ENCODE measurements around the gene DLK2.
"Not testable (repeated sequence)": the region's sequence is repeated elsewhere in the genome, so short reads cannot be mapped to it uniquely, and the experiment has no call there.

The DLK2 gene

DNA sequence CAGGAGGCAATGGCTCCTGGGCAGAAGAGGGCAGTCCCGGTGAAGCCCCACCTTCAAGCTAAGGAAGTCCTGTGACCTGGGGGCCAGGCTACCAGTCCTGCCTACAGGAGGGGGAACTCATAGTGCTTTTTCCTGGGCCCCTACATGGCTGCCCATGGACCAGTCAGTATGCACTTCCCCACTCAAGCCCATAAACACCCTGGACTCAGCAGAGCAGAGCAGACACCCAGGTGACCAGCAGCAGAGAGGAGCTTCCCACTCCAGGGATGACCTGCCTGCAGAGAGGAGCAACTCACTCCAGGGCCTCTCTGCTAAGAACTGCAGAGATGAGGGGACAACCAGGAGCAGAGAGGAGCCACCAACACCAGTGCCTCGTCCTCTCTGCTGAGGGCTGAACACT is 42.3 kb downstream of the DLK2 start:
- H3K4me3 Mint-ChIP-seq = no peak overlapping the region
- H3K27ac Mint-ChIP-seq = no peak overlapping the region
- no peaks in the 10 kb centered on the region for H3K4me1 Mint-ChIP-seq
- no peak for ATAC-seq (replicated peaks)
- peaks cover 21 to 34% of the 10 kb centered on the region in 2 donors for H3K27me3 Mint-ChIP-seq
- peaks cover 0 to 6% of the 10 kb centered on the region in 2 donors for H3K9me3 Mint-ChIP-seq
- DNase-seq = no peak
- H3K36me3 Mint-ChIP-seq = peaks cover 3 to 7% of the 10 kb centered on the region in 2 donors

DNA sequence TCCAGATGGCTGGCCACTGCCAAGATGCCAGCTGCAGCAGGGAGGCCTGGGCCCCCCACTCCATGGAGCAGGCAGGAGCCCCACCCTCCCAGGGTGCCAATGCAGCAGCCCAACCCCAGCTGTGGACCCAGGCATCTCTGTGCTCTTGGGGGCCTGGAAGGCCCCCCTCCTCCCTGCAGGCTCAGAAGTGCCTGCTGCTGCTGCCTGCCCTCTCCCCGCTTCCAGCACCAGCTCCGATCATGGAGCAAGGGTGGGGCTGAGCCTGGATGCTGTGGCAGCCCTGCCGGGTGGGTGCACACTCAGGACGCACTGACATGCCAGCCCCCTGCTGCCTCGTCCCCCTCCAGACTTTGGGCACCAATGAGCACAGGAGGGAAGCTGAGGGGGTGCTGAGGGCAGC is 42.8 kb downstream of the DLK2 start:
- Mint-ChIP-seq H3K4me3 (no peak overlapping the region), H3K27me3 (peaks cover 22 to 35% of the 10 kb centered on the region in 2 donors), H3K9me3 (peaks cover 0 to 6% of the 10 kb centered on the region in 2 donors), H3K36me3 (peaks cover 3 to 7% of the 10 kb centered on the region in 2 donors), H3K4me1 (no peaks in the 10 kb centered on the region), H3K27ac (no peak overlapping the region)
- DNase-seq = no peak
- ATAC-seq (replicated peaks) = no peak

DNA sequence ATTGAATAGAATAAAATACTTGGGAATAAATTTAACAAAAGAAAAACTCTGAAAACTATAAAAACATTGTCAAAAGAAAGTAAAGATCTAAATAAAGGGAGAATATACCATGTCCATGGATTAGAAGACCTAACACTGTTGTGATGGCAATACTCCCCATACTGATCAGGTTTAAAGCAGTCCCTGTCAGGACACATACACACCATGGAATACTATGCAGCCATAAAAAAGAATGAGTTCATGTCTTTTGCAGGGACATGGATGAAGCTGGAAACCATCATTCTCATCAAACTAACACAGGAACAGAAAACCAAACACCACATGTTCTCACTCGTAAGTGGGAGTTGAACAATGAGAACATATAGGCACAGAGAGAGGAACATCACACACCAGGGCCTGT is 44.6 kb downstream of the DLK2 start:
- not testable (repeated sequence) for DNase-seq; H3K9me3 Mint-ChIP-seq; ATAC-seq (replicated peaks); H3K27ac Mint-ChIP-seq; H3K4me1 Mint-ChIP-seq; H3K4me3 Mint-ChIP-seq; H3K36me3 Mint-ChIP-seq
- peaks cover 29 to 39% of the 10 kb centered on the region in 2 donors for H3K27me3 Mint-ChIP-seq

DNA sequence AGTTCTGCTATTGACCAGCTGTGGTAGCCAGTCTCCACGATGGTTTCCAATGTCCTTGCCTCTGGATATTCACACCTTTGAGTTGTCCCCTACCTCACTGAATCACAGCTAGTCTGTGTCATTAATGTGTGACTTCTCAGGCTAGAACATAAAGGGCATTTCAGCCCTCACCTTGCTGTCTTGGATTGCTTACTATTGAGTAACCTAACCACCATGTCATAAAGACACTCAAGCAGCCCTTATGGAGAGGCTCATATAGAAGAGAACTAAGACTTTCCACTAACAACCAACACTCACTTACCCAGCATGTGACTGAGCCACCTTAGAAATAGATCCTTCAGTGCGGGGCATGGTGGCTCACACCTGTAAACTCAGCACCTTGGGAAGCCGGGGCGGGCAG is 47.1 kb downstream of the DLK2 start:
- Mint-ChIP-seq H3K4me3 (no peak overlapping the region), H3K27ac (no peak overlapping the region), H3K9me3 (peaks cover 0 to 3% of the 10 kb centered on the region in 2 donors), H3K27me3 (peaks cover 43 to 47% of the 10 kb centered on the region in 2 donors), H3K4me1 (no peaks in the 10 kb centered on the region), H3K36me3 (peaks cover 0 to 4% of the 10 kb centered on the region in 2 donors)
- ATAC-seq (replicated peaks) (no peak), DNase-seq (no peak)

- DNase-seq (no peak), ATAC-seq (replicated peaks) (no peak)
- Mint-ChIP-seq H3K36me3 (peaks cover 0 to 3% of the 10 kb centered on the region in 2 donors), H3K9me3 (peaks cover 0 to 2% of the 10 kb centered on the region in 2 donors), H3K4me3 (no peak overlapping the region), H3K27me3 (peaks cover 40 to 42% of the 10 kb centered on the region in 2 donors), H3K27ac (no peak overlapping the region), H3K4me1 (no peaks in the 10 kb centered on the region)
Observed at GRCh38 chr6:43407296-43407695, 48.1 kb downstream of the DLK2 start.

GRCh38 chr6:43405354-43405753 is 50.0 kb downstream of the DLK2 start:
- Mint-ChIP-seq H3K9me3 (no peaks in the 10 kb centered on the region), H3K4me3 (no peak overlapping the region), H3K27me3 (peaks cover 31 to 42% of the 10 kb centered on the region in 2 donors), H3K36me3 (no peaks in the 10 kb centered on the region), H3K27ac (no peak overlapping the region), H3K4me1 (peaks cover 3 to 5% of the 10 kb centered on the region in 2 donors)
- no peak for DNase-seq
- no peak for ATAC-seq (replicated peaks)

DNA sequence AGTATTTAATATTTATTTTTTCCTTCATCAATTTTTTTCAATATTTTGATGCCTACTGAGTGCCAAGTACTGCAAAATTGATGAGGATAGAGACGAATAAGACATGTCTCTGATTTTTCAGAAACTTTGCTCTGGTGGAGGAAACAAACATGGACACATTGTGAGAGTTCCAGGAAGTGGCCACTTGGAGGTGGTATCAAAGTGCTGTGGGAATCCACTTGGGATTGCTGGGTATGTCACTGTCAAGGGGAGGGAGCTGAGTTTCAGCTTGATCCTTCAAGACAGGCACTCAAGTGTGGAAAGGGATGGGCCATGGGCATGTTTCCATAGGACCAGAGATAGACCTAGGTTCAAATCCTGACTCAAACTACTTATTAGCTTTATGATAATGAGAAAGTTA is 52.5 kb downstream of the DLK2 start:
- DNase-seq (no peak), ATAC-seq (replicated peaks) (no peak)
- Mint-ChIP-seq H3K4me3 (no peak overlapping the region), H3K27ac (no peak overlapping the region), H3K4me1 (peaks cover 3 to 11% of the 10 kb centered on the region in 2 donors), H3K9me3 (no peaks in the 10 kb centered on the region), H3K27me3 (peaks cover 20 to 32% of the 10 kb centered on the region in 2 donors), H3K36me3 (no peaks in the 10 kb centered on the region)

DNA sequence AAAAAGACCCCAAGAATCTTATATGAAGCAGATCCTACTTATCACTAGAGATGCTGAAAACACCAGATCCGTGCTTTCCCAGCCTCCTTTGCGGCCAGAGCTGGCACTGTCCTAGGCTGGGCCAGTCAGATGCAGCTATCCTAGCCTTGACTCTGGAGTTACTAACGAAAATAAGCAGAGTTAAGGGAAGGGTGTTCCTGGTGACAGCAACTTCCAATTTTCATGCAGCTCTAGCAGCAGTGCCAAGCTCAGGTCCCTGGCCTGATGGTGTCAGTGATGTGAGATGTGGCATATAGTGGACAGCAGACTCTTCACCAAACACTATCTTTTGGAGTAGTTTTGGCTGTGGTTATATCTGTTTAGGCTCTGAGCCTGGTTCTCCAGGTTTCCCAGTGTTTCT is 53.6 kb downstream of the DLK2 start:
- Mint-ChIP-seq H3K27ac (no peak overlapping the region), H3K27me3 (peaks cover 20 to 26% of the 10 kb centered on the region in 2 donors), H3K4me1 (peaks cover 5 to 17% of the 10 kb centered on the region in 2 donors), H3K9me3 (no peaks in the 10 kb centered on the region), H3K36me3 (no peaks in the 10 kb centered on the region), H3K4me3 (no peak overlapping the region)
- no peak for ATAC-seq (replicated peaks)
- no peak for DNase-seq
